K562 (cell line): ENCODE data around the gene MICOS13. TPM values are rescaled to one million over a fixed set of nuclear protein-coding genes. Genes with fewer than 3 reads are reported as not detected.

ENCODE experiments used
- ATAC-seq: fragments of 200-7000 bp; cut with Tn5 transposase; 3 replicates; pipeline ENCODE4 v1.9.1; 2020; ENCODE audit warnings: moderate library complexity
- BruUV-seq: library from RNA; stranded (reverse); fragments of 400-500 nt; replicated peaks from 2 replicates; lab custom pipeline; 2021; lab: Mats Ljungman, UMichigan
- CTCF ChIA-PET: fragments of 300-600 bp; formaldehyde crosslinking; extraction: SDS; loops from one replicate; lab custom pipeline; 2021; ENCODE audit warnings: low intra/inter-chr PET ratio; lab: Yijun Ruan, JAX
- POLR2A ChIA-PET: fragments of 300-600, 350-650 bp; sonication (Branson Sonifier 250); formaldehyde crosslinking; extraction: SDS; loops from one replicate; lab custom pipeline; 2021; ENCODE audit warnings: antibody characterized with exemption, inconsistent platforms; lab: Yijun Ruan, JAX
- DNase-seq, 4 experiments: peaks; one replicate each; pipeline versions ENCODE4 v3.0.0 to v3.0.0-alpha.2; 2011 to 2018; ENCODE audit warnings: low spot score in 3 of 4, mixed read lengths in 3 of 4; ENCODE audit errors: extremely low read depth in 1 of 4
- FAIRE-seq: peaks from 2 replicates; lab custom pipeline; 2011; peaks lifted over from hg19 to GRCh38; lab: Jason Lieb, UNC
- H2AFZ ChIP-seq: 2 replicates; pipeline ENCODE4 v1.6.0; 2011; ENCODE audit warnings: low read depth, low read length, control low read depth, inconsistent platforms
- H3K27ac ChIP-seq: fragments of 200-600 bp; 3 replicates; pipeline ENCODE4 v1.8.0; 2011; ENCODE audit warnings: low read depth, mild to moderate bottlenecking, control low read depth, inconsistent platforms, low read length, moderate library complexity, mixed read lengths; ENCODE audit errors: extremely low read depth
- H3K27me3 ChIP-seq, 2 experiments: fragments of 300-600 bp in 1 of 2; 2 replicates in 1 of 2; 3 replicates in 1 of 2; pipeline versions ENCODE4 v1.6.0 to v1.8.0; 2011; ENCODE audit warnings: inconsistent platforms in 2 of 2, low read length in 2 of 2, mild to moderate bottlenecking in 1 of 2, mixed read lengths in 1 of 2, moderate library complexity in 1 of 2; ENCODE audit not compliant: control insufficient read depth in 2 of 2, insufficient read depth in 2 of 2
- H3K36me3 ChIP-seq: fragments of 300-600 bp; 3 replicates; pipeline ENCODE4 v1.8.0; 2011; ENCODE audit warnings: mild to moderate bottlenecking, low read length, inconsistent platforms; ENCODE audit not compliant: control insufficient read depth, insufficient read depth
- H3K4me1 ChIP-seq, 2 experiments: fragments of 200-600 bp in 1 of 2; replicated peaks in 1 of 2; 2 replicates in 1 of 2; 3 replicates in 1 of 2; pipeline versions ENCODE4 v1.5.1 to v1.8.0; 2011; ENCODE audit warnings: inconsistent platforms in 2 of 2, low read length in 2 of 2, mild to moderate bottlenecking in 1 of 2, mixed read lengths in 1 of 2, moderate library complexity in 1 of 2; ENCODE audit not compliant: control insufficient read depth in 2 of 2, insufficient read depth in 2 of 2
- H3K4me2 ChIP-seq: 2 replicates; pipeline ENCODE4 v1.6.1; 2011; ENCODE audit warnings: low read length, control low read depth, inconsistent platforms, mixed read lengths; ENCODE audit not compliant: insufficient read depth
- H3K4me3 ChIP-seq: fragments of 200-600 bp; sonication (generic), shearing (Covaris generic); 2 replicates; pipeline ENCODE4 v1.5.1; 2016; ENCODE audit warnings: control low read depth, inconsistent platforms
- H3K79me2 ChIP-seq: fragments of 200-600 bp; 3 replicates; pipeline ENCODE4 v1.8.0; 2011; ENCODE audit warnings: low read length, inconsistent platforms; ENCODE audit not compliant: control insufficient read depth, insufficient read depth
- H3K9ac ChIP-seq, 2 experiments: 2 replicates each; pipeline versions ENCODE4 v1.6.0 to v1.6.1; 2011; ENCODE audit warnings: low read depth in 2 of 2, low read length in 2 of 2, control low read depth in 1 of 2, inconsistent platforms in 1 of 2, mild to moderate bottlenecking in 1 of 2, mixed read lengths in 1 of 2; ENCODE audit not compliant: insufficient read depth in 1 of 2
- H3K9me1 ChIP-seq: one replicate; pipeline ENCODE4 v1.6.0; 2011; ENCODE audit warnings: inconsistent platforms, mild to moderate bottlenecking, low read length, moderate library complexity; ENCODE audit not compliant: control insufficient read depth, insufficient read depth
- H3K9me3 ChIP-seq: replicated peaks from 2 replicates; pipeline ENCODE4 v1.5.1; 2011; ENCODE audit warnings: low read depth, low read length, inconsistent platforms; ENCODE audit not compliant: control insufficient read depth, insufficient read depth
- H4K20me1 ChIP-seq: replicated peaks from 2 replicates; pipeline ENCODE4 v1.6.1; 2011; ENCODE audit warnings: low read length, inconsistent platforms, mixed read lengths; ENCODE audit not compliant: control insufficient read depth, insufficient read depth
- CREM ChIP-seq: IDR thresholded peaks from 2 replicates; pipeline ENCODE4 v1.6.1; 2014; ENCODE audit warnings: antibody characterized with exemption, low read depth
- HBP1 ChIP-seq: fragments of 450-650 bp; formaldehyde crosslinking; IDR thresholded peaks from 2 replicates; pipeline ENCODE4 v1.4.0; 2022; ENCODE audit warnings: missing genetic modification characterization
- MLLT1 ChIP-seq, 2 experiments: fragments of 450-650 bp; IDR thresholded peaks; 2 replicates each; pipeline ENCODE4 v1.6.1; 2016
- MNT ChIP-seq, 2 experiments: fragments of 450-650 bp; conservative IDR thresholded peaks; 2 replicates each; pipeline ENCODE4 v1.6.1; 2017; ENCODE audit warnings: mild to moderate bottlenecking in 2 of 2, moderate library complexity in 2 of 2
- NFATC3 ChIP-seq: fragments of 450-650 bp; IDR thresholded peaks from 2 replicates; pipeline ENCODE4 v1.6.1; 2017; ENCODE audit warnings: mild to moderate bottlenecking
- RBBP5 ChIP-seq: fragments of 200-600 bp; sonication (generic); IDR thresholded peaks from 2 replicates; pipeline ENCODE4 v1.6.1; 2012; ENCODE audit warnings: borderline replicate concordance, mild to moderate bottlenecking, low read length, control low read depth, inconsistent platforms; ENCODE audit not compliant: insufficient read depth, poor library complexity, severe bottlenecking
- RBFOX2 ChIP-seq: fragments of 200-400 bp; formaldehyde crosslinking; IDR thresholded peaks from 2 replicates; pipeline ENCODE4 v1.6.1; 2017; ENCODE audit warnings: low read depth, mild to moderate bottlenecking, low read length, moderate library complexity
- SIRT6 ChIP-seq: IDR thresholded peaks from one replicate; pipeline ENCODE4 v1.6.1; 2012; ENCODE audit warnings: low read depth, mild to moderate bottlenecking, control low read depth, inconsistent platforms, low read length, moderate library complexity
- SNRNP70 ChIP-seq: fragments of 200-400 bp; formaldehyde crosslinking; optimal IDR thresholded peaks from 2 replicates; pipeline ENCODE3; 2017; ENCODE audit warnings: low read depth, low read length
- TAF15 ChIP-seq: fragments of 200-400 bp; formaldehyde crosslinking; IDR thresholded peaks from 2 replicates; pipeline ENCODE4 v1.6.1; 2017; ENCODE audit warnings: mild to moderate bottlenecking, low read depth, low read length, moderate library complexity
- TOE1 ChIP-seq, 2 experiments: fragments of 450-650 bp in 1 of 2; sonication (generic) in 1 of 2; formaldehyde crosslinking in 1 of 2; IDR thresholded peaks; 2 replicates each; pipeline versions ENCODE4 v1.7.1 to v1.8.0; 2016 to 2022; ENCODE audit warnings: borderline replicate concordance in 2 of 2, mild to moderate bottlenecking in 2 of 2, antibody characterized with exemption in 1 of 2, inconsistent platforms in 1 of 2, low read depth in 1 of 2, missing genetic modification reagents in 1 of 2, moderate library complexity in 1 of 2
- ZNF639 ChIP-seq, 2 experiments: fragments of 200-800 bp in 1 of 2; sonication (Bioruptor generic) in 1 of 2; sonication (generic) in 1 of 2; formaldehyde crosslinking in 1 of 2; IDR thresholded peaks in 1 of 2; conservative IDR thresholded peaks in 1 of 2; 2 replicates each; pipeline versions ENCODE4 v1.5.0 to v1.6.1; 2016 to 2020; ENCODE audit warnings: missing compliant biosample characterization in 1 of 2, missing genetic modification characterization in 1 of 2, missing genetic modification reagents in 1 of 2
- WGBS: fragments of 100-300 bp; shearing (Covaris generic); methylation state at CpG from one replicate; pipeline ENCODE4 v1.1.6; 2016; ENCODE audit warnings: low coverage, mixed read lengths; ENCODE audit not compliant: insufficient coverage; ENCODE audit errors: missing lambda C conversion rate; 5-methylcytosine and 5-hydroxymethylcytosine counted together
- in situ Hi-C: fragments of 300-500 bp; cut with MboI; formaldehyde crosslinking; loops from 4 replicates; pipeline ENCODE4 v1.15.0; 2018; ENCODE audit warnings: inconsistent platforms, mixed read lengths
- intact Hi-C: fragments of 100-400 bp; cut with micrococcal nuclease; formaldehyde crosslinking; loops from 2 replicates; pipeline ENCODE4 v1.14.2; 2022
- polyA plus RNA-seq, 8 experiments: library from polyadenylated mRNA; depleted of rRNA in 4 of 8; stranded (reverse) in 5 of 8; unstranded in 3 of 8; fragments of >200 nt; fragmentation: Nextera tagmentation in 2 of 8; fragmentation: Illumina TruSeq in 1 of 8; extraction: Ambion mirVana in 2 of 8; extraction: Trizol in 1 of 8; gene quantifications; 2 replicates each; pipeline versions ENCODE4 v1.2.1 to v1.2.3, GENCODE V29; 2011 to 2014; ENCODE audit warnings: inconsistent platforms in 1 of 8, missing spikeins in 1 of 8
- total RNA-seq, 7 experiments: library from RNA; depleted of rRNA in 6 of 7; stranded (reverse); fragments of >200 nt in 6 of 7; fragmentation: Illumina TruSeq in 2 of 7; extraction: Trizol in 2 of 7; gene quantifications; 2 replicates each; pipeline versions ENCODE4 v1.2.1 to v1.2.3, GENCODE V29; 2011 to 2021; ENCODE audit warnings: low replicate concordance in 1 of 7

Gene MICOS13
- total and polyA plus RNA-seq, 9 of the 15 experiments (the other 6 are each of a cell fraction or from before 2014, with no cell fraction given) = 15.5 to 220 (median 49.4) TPM

GRCh38 chr19:5691822-5692722, 11.8 kb upstream of the MICOS13 start:
- Histone ChIP-seq H3K36me3 (peaks cover 68% of the 10 kb centered on the region), H3K9me3 (no peaks in the 10 kb centered on the region), H3K79me2 (peaks cover 67% of the 10 kb centered on the region), H3K27me3 (no peaks in the 10 kb centered on the region), H3K4me2 (peak overlapping the region; percentile 93), H3K4me1 (peaks cover 14 to 75% of the 10 kb centered on the region in 2 experiments), H3K4me3 (peak overlapping the region; percentile 100), H3K9me1 (peaks cover 17% of the 10 kb centered on the region), H2AFZ (no peak overlapping the region), H3K9ac (peak overlapping the region; percentile 94 to 98), H3K27ac (peak overlapping the region; percentile 96), H4K20me1 (peaks cover 55% of the 10 kb centered on the region)
- FAIRE-seq (peak; percentile 85), DNase-seq (peak in 2 of 4 experiments; percentile 63 to 78), ATAC-seq (peak; percentile 37)
- no TSS peak for BruUV-seq
- ChIA-PET POLR2A (interaction anchor here (0.6 to 2.7 kb wide), 13 partner anchors 8 to 212 kb away, joined by 3 to 31 read pairs (median 7); partner anchors contain the start of genes CATSPERD, LONP1, NDUFA11 and SAFB), CTCF (interaction anchor here (0.6 kb wide), 1 partner anchor 77 kb away, joined by 3 read pairs; no protein-coding TSS in a partner anchor)
- in situ Hi-C loops = no loop called here
- WGBS = 10% methylated on average over 39 of the region's 42 CpGs
- intact Hi-C loops = loop anchor here (1.0 to 2.0 kb wide), 2 partner anchors 26 to 99 kb away; partner anchors contain the start of gene DUS3L
- TF ChIP-seq RBFOX2 (peak; percentile 89), TAF15 (peak; percentile 48), HBP1 (CRISPR knock-in tag) (0 out of 2 replicates have a peak, but pooled peaks have one; percentile 9), SNRNP70 (peak; percentile 50), MNT (conservative IDR thresholded peaks at IDR 0.05) (0 out of 4 replicates have a peak, but pooled peaks of 1 of the 2 experiments have one; percentile 5), RBBP5 (peak; percentile 6), MLLT1 (IDR thresholded peaks at IDR 0.05) (no peak), CREM (peak; percentile 6; the same call in 1 of the 2 replicates), SIRT6 (peak; percentile 98), NFATC3 (no peak), TOE1 (IDR thresholded peaks at IDR 0.05; ENCODE audit: borderline replicate concordance) (no peak), TOE1 (CRISPR knock-in tag; IDR thresholded peaks at IDR 0.05; ENCODE audit: borderline replicate concordance, low read depth) (0 out of 2 replicates have a peak, but pooled peaks have one; percentile 29), ZNF639 (CRISPR knock-in tag; conservative IDR thresholded peaks at IDR 0.05 in 1 of 2, IDR thresholded peaks at IDR 0.05 in 1 of 2) (no peak)
